ENCODE results near the gene RBM19. TPM values are rescaled to one million over a fixed set of nuclear protein-coding genes. Genes with fewer than 3 reads are reported as not detected.

The RBM19 gene
- total RNA-seq, 1 experiment from 2014 or later = 9.5 TPM

DNA sequence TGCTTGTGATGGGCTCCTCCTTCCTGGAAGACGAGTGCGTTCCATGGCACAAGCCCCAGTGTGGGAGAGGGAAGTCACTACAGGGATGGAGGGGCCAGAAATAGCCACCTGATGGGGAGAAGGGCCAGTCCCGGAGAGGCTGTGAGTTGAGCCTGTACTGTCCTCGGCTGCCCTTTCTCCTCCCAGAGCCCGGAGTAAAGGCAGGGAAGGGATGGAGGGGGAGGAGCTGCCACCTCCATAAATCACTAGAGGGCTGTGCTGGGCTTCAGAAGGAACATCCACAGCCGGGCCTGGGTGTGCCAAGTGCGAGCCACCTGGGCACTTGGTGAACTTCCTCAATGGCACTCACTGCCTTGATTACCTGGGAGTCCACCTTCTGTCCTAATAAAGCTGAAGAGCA is 110.1 kb downstream of the RBM19 start:
- DNase-seq (ENCODE audit: low spot score) = no peak

DNA sequence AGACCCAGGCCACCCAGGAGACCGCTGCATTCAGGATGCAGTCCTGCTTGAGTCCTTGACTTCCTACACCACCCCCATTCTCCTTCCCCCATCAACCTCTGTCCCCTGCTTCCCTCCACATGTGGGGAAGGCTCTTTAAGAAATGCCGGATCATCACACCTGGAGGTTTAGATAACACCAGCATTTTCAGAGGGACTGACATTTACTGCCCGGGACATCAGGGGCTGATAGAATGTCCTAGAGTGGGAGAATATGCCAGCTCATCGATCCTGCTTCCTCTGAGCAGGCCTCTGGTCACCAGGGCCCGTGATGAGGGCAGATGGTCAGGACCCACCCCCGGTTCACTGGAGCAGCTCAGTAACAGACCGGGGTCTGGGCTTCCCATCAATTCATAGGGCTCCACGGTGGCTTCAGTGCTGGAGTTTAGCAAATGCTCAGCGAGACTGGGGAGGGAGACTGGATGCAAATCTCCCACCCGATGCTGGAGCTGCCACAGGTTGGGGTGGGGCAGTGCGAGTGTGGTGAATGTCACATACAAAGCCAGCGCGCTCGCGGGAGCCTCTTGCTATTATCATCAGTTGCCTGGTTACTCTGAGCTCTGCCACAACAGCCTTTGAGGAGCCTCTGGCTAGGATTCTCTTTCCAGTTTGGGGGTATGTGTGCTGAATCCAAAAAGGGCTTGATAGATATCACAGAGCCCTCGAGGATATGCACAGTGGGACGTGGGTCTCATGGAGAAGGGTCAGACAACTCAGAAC is 111.6 kb downstream of the RBM19 start:
- no peak for DNase-seq (ENCODE audit: low spot score)

DNA sequence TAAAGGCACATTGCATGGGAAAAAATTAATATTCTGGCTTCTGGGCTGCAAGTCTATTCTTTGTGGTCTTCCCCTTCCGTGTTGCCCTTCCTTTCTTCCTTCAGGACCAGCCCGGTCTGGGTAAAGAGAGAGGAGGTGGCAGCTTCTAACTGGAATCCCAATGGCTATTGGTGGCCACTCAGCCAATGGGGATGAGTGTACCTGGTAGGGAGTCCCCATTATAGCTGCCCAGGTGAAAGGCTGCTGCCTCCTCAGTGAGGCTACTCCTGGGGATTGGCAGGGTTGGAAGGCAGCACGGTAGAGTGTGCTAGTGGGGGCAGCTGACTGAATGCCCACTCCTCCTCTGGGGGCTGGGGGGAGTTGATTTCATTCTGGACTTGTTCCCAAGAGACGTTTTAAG is 112.6 kb downstream of the RBM19 start:
- DNase-seq (ENCODE audit: low spot score) = no peak

DNA sequence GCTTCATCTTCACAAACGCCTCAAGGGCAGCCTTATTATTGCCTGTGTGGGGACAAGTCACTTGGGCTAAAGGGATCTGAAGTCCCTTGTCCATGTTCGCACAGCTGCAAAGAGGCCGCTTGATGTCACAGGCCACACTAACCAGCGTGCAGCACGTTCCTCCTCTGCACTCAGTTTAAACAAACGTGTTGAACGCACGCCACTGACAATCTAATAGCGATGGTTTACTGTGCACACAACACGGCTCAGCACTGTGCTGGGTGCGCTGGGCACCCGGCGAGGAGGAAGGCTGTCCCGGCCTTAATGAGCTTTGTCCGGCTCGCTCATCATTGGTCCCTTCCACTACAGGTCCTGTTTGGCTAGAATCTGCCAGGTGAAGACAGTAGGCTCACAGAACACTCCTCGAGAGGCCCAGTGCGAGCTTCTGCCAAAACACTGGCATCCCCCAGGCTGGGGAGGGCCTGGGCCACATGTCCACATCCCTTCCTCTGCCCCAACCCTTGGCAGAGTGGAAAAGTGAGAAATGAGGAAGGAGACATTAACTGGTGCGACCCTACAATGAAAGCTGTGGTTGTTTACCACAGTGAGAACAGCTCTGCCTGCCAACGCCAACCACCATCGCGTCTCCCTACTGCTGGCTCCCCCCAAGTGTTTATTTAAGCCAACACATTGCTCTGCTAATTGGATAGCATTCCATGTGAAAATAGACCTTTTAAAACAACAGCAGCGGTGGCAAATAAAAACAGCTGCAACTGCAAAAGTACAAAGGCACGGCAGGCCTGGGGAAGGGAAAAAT is 113.2 kb downstream of the RBM19 start:
- peak; percentile 56 for DNase-seq (ENCODE audit: low spot score)

DNA sequence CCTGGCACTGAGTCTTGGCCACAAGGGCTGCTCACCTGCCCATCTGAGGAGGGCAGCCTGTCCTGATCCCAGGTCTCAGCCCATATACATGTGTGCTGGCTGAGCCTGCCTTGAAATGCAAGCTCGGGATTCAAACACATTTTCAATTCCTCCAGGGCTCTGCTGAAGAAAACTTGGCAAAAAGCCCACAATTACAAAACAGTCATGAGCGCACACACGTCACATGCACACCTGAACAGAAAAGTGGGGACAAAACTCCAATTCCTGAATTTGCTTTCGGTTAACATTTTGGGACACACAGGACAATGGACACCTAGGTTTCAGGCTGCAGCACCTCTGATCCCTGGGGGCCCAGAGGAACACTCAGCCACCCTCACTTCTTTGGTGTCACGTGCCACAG is 113.9 kb downstream of the RBM19 start:
- no peak for DNase-seq (ENCODE audit: low spot score)

DNA sequence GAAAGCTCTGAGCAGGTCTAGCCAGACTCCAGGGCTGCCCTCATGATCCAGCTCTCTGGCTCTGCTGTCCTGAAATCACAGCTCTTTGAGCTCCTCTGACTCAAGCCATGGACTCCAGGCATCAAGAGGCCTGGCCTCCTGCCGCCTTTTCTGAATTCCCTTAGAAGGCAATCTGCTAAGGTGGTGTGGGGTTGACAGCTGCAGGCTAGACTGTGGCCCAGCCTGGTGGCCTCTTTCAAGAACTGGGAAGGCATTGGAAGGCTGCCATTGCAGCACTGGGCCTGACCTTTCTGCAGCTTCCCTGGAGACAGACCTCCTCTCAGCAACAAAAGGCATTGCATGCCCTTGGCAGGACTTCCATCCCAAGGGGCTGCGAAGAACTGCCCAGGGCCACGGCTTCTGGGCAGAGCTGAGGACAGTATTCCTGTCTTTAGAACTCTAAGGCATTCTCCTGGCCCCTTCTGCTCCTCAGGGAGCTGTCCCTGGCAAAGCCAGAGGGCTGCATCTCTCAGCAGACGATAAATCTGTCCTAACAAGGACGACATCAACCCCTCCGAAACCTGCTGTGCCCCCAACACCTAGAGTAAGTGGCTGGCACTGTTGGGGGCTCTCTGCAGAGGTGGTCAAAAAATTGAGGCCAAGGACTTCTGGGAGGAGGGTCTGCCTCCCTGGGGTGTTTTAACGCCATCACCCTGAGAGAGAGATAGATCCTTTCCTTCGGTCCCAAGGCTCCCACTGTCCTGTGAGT is 115.6 kb downstream of the RBM19 start:
- peak; percentile 54 for DNase-seq (ENCODE audit: low spot score)

DNA sequence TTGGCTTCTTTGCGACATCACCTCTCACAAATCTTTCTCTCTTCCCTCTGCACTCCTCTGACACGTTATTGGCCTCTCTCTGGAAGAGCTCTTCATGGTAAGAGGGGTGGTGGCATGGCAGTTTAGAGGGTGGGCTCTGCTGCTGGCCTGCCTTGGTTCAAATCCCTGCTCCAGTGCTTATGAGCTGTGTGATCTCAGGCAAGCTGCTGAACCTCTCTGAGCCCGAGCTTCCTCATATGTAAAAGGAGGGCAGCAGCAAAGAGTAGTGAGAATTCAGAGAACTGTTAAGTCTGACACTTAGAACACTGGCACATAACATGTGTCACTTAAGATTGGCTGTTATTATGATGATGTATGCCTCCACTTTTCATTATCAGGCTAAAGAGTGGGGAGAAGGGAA is 118.3 kb downstream of the RBM19 start:
- DNase-seq (ENCODE audit: low spot score) = no peak

DNA sequence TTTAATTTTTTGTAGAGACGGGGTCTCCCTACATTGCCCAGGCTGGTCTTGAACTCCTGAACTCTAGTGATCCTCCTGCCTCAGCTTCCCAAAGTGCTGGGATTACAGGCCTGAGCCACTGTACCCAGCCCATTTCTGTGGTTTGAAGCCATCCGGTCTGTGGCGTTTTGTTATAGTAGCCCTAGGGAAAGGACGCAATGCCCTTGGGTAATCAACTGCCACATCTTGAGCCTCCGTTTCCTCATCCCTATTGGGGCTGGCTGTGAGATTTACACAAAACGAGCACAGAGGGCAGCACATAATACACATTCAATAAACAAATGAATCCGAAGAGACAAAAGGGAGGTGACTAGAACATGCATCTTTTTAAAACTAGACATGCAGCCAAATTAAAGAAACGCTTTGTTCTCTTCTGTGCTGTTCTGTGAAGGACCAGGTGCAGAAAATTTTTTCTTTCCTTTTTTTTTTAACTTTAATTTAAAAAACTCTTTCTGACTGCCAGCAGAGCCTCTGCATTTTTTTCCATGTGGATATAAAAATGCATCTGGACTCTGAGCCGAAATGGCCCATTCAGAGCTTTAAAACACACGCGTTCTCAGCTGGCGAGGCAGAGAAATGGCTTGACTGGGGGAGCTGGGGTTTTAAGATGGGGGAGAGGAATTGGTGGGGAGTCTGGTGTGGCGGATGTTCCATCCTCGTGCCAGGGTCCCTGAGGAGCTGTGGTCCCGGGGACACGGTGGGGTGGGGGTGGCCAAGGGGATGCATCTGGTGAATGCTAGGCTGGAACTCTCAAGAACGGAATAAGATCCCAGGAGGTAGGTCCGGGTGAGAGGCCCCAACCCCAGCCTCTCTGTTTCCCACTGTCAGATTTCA is 119.0 kb downstream of the RBM19 start:
- DNase-seq (ENCODE audit: low spot score) = no peak

DNA sequence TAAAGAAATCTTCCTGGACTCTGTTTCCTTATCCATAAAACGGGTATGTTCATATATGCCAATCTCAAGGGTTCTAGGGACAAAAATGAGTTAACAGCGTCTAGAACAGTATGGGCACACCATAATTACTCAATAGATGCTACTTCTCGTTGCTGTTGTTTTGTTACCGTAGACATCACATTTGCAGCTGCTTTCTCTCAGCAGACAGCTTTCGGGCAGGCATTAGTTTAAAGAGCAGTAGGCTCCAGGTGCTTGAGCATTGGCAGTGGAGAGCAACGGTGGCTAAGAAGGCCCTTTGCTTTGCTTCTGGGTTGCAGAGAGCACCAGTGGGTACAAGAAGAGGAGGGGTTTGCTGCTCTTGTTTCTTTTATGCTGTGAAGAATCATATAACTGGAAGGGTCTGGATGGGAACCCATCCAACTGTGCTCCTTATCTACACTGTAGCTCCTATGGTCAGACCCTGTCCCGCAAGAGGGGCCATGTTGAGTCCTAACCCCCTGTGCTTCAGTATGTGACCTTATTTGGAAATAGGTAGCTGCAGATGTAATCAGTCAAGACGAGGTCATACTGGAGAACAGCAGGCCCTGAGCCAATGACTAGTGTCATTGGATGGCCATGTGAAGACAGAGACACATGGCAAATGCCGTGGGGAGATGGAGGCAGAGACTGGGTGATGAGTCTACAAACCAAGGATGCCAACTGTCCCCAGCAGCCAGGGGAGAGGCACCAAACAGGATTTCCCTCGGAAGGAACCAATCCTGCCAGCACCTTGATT is 120.0 kb downstream of the RBM19 start:
- no peak for DNase-seq (ENCODE audit: low spot score)

DNA sequence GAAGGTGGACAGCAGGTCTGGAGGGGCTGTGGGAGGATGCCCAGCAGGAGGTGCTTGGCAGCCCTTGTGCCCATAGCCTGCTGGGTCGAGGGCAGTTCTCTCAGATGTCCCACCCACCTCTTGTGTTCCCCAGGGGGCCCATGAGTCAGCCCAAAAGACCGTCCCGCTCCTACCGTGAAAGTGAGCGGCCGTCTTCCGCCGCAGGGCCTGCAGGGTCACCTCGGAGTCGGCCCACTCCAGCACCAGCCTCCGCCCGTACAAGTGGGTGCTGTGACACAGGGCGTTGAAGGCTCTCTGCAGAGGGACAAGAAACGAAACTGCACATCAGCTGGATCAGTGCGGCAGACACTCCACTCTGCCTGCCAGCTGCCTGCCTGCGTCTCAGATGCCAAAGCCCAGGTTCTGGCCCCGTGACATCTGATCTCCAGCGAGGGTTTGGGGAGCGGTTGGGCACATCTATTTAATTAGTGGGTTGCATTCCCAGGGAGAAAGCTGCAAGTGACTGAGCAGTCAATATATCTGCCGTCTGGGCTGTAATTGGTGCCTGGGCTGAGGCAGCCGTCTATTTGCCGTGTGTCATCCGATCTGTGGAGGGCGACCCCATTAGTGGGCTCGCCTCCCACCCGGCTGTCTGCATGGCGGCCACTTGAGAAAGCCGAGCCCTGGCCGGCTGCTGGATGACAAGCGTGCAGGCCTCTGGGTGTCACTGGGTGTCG is 121.5 kb downstream of the RBM19 start:
- no peak for DNase-seq (ENCODE audit: low spot score)

DNA sequence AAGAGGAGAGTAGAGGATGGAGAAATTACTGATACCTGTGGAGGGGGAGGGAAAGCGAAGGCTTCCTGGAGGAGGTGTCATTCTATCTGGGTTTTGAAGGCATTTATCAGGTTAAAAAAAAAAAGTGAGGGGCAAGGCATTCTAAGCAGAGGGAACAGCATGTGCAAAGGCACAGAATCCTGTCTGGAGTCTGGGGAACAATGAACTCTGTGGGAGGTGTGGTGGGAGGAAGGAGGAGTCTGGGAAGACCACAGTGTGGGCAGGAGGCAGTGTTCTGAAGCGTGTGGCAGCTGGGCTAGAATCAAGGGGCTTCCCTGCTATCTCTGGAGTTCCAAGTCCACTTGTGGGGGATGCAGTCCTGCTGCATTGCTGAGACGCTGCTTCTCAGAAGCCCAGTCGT is 123.4 kb downstream of the RBM19 start:
- DNase-seq (ENCODE audit: low spot score) = no peak

DNA sequence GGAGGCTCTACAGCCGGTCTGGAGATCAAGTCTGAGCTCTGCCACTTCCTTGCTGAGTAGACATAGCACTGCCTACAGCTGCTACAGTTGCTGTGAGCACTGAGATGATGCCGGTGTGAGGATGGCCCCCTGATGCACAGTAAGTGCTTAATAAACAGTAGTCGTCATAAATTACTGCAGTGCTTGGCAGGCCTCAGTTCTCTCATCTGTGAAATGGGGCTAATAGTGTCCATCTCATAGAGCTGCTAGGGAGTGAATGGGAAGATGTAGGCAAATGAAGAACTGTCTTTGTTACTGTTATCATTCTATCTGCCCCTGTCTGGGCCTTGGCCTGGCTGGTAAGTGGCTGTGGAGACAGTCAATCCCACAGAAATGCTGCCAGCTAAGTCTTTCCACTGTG is 124.3 kb downstream of the RBM19 start:
- no peak for DNase-seq (ENCODE audit: low spot score)

DNA sequence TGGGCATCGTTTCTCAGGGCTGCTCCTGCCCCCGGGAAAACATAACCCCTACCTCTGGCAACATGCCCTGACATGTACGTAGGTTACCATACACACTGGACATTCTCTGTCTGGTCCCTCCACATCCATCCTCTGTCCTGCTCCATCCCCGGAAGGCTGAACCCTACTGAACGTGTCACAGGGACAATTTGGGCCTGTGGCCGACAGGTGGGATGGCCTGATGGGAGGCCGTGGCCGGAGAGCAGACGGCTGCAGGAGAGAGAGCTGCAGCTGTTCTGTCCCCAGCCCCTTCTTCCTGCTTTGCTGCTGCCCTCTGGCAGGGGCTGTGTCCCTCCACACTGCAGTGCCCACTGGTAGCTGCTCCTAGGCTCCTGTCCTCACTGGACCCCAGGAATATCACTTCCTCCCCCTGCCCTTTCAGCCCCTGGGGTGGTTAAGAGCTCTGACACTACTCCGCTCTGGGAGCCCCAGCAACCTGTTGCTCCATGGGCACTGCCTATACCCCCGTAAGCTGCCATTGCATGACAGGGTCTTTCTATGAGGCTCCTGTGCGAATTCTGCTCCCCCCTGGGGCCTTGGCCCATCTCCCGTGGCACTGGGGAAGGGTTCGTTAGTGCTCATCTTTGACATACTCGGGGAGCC is 125.6 kb downstream of the RBM19 start:
- DNase-seq (ENCODE audit: low spot score) = no peak

DNA sequence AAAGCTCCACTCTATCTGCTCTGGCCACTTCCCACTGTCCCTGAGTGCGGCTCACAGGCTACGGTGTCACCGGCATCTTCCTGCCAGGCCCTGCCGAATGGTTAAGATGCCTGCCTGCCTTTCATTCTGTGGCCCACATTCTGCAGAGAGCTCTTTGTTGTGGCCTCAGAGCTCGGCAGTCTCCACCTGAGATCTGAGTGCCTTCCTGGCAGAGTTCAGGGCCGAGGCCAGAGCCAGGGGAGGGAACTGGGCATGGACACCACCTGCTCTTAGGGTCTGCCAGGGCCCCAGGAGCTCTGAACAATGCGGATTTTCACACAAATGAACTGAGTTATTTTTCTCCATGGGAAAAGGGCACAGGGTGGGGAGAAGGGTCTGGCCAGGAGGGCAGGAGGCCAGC is 127.2 kb downstream of the RBM19 start:
- no peak for DNase-seq (ENCODE audit: low spot score)

DNA sequence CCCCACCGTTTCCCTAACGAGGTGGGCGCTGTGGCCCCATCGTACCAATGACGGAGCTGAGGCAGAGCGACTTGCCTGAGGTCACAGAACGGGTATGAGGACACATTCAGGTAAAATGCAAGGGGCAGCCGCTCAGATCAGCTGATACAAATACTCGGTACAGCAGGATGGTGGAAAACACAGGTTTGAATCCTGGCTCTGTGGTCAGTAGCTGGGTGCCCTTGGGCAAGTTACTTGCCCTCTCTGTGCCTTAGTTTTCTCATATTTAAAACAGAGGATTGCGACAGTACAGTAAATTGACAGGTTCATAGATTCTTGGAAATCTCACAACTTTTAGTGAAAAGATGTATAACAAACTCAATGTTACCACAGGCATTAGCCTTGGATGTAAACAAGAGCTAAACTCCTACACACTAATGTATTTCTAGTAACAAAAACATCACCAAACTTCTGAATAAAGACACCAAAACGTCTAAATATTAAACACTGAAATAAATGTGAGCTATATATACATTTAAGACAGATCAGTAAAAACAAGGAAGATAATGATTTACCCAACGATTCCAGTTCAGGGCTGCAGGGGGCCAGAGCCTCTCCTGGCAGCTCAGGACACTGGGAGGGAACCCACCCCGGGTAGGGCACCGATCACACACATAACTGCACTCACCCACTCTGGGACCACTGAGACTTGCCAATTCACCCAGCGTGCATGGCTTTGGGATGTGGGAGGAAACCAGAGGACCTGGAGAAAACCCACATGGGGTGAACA is 128.4 kb downstream of the RBM19 start:
- DNase-seq (ENCODE audit: low spot score) = no peak

DNA sequence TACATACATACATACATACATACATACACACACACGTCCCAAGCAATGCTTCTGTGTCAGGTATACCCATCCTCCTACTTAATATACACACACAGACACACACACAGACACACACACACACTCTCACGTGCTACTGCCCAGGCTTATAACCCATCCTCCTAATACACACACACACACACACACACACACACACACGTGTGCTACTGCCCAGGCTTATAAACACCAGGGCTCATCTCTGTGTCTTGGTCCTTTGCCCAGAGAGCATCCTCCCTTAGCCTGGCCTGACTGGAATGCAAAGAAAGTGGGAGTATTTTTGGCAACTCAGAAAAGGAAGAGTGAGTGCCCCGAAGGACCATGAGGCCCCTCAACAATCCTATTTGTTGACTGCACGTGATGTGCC is 129.0 kb downstream of the RBM19 start:
- DNase-seq (ENCODE audit: low spot score) = no peak

DNA sequence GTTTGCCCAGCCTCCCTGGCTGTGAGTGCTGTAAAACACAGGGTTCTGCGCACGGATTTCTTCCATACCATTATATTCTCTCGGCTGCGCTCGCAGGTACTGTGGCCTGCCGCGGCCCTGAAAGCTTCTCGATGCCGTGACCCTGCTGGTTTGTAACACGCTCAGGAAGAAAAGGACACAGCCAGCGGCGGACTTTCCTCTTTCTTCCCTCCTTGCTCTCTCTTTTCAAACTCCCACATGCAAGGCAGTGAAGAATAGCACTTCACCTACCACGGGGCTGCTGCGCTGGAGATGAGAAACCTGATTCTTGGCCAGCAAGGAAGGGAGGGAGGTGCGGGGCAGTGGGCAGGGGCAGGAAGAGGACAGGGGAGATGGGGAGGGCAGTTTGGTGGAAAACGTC is 130.2 kb downstream of the RBM19 start:
- no peak for DNase-seq (ENCODE audit: low spot score)

DNA sequence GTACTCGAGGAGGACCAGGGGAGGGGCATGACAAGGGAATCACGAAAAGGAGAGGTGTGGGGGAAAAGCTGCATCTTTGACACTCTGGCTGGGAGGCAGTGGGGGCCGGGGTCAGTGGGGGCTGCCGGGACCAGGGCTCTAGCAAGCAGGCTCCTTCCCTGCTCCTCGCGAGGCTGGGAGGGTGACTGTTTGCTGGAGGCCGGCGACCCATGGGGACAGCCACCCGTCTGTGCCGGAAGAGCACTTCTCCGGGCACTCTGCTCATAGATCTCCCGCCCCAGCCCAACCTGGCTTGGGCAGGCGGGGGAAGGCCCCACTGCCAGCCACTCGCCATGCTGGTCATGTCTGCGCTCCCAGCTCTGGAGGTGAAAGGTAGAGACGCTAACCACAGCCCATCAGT is 130.7 kb downstream of the RBM19 start:
- no peak for DNase-seq (ENCODE audit: low spot score)

DNA sequence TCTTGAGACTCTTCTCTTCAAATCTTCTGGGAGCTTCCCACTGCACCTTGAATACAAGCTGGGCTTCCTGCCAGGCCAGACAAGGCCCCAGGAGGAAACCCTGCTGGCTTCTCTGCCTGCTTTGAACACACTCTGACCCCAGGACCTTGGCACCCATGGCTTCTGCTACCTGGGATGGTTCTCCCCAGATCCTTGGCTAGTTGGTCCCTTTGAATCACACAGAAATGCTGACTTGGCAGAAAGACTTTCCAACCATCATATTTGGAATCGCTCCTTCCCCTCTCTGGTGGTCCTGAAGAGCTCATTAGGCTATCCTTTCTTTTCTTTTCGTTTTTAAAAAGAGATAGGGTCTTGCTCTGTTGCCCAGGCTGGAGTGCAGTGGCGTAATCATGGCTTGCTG is 132.7 kb downstream of the RBM19 start:
- DNase-seq (ENCODE audit: low spot score) = no peak
